Measurements from ENCODE around the gene MYO18A. TPM values are rescaled to one million over a fixed set of nuclear protein-coding genes. Genes with fewer than 3 reads are reported as not detected.

Gene MYO18A
- total and polyA plus RNA-seq, 2 of the 4 experiments (the other 2 are of a cell fraction): 22.4 to 39.1 TPM

DNA sequence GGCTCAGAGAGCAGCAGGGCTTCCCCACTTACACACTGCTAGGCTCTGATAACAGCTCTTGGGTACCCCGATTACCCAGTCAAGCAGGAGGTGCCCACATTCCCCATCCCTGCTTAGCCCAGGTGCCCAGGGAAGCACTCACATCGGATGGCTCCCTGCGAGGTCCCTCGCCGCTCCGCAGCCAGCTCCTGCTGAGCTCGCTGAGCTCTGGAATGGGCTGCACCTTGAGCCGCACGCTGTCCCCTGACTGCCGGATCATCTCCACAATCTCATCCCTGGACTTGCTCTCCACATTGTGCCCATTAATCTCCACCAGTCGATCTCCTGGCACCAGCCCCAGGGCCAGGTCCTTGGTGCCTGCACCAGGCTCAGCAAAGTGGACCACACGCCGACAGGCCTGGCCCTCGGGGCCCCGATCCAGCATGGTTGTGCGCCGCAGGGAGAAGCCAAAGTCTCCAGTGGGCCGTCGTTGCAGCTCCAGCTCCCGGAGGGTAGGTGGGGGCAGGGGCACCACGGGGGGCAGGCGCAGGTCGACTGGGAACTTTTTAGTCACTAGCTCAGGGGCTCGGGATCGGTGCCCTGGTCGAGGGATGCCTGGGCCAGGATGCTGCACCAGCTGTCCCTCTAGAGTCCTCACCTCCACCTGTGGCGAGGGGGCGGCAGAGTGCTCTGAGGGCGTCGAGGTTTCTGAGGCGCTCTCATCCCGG lies 14.2 kb downstream of the MYO18A start:
- Histone ChIP-seq H3K18ac (ENCODE audit: low read depth, low read length) (no peak overlapping the region), H2AK9ac (replicated peaks; ENCODE audit: low read depth, low read length, poor library complexity) (peak overlapping the region; percentile 34), H2BK120ac (ENCODE audit: low read depth, low read length) (no peak overlapping the region), H2BK5ac (ENCODE audit: low read depth, low read length, poor library complexity, severe bottlenecking) (no peak overlapping the region), H3K23ac (ENCODE audit: low read depth, low read length) (no peak overlapping the region), H2BK15ac (ENCODE audit: low read depth, low read length) (no peak overlapping the region), H3K36me3 (ENCODE audit: control insufficient read depth, insufficient read depth, low read length) (peaks cover 16% of the 10 kb centered on the region), H3K56ac (ENCODE audit: extremely low read depth, insufficient read depth, low read length) (no peak overlapping the region), H4K91ac (ENCODE audit: insufficient read depth, low read depth, low read length) (no peak overlapping the region), H3K4me2 (ENCODE audit: low read depth, low read length) (no peak overlapping the region), H4K20me1 (ENCODE audit: insufficient read depth, low read length) (peaks cover 9% of the 10 kb centered on the region; the same call in 1 of the 2 replicates), H3K9ac (ENCODE audit: low read depth, low read length) (no peak overlapping the region), H3K27ac (ENCODE audit: insufficient read depth, low read length) (no peak overlapping the region), H3K14ac (replicated peaks; ENCODE audit: low read depth, low read length) (no peak overlapping the region), H3K79me1 (ENCODE audit: low read depth in 1 of 2, low read length in 2 of 2) (peaks cover 16 to 80% of the 10 kb centered on the region in 2 experiments), H4K5ac (ENCODE audit: low read depth, low read length) (no peak overlapping the region), H4K8ac (ENCODE audit: low read depth in 2 of 2, low read length in 2 of 2) (no peak overlapping the region), H3K9me1 (ENCODE audit: insufficient read depth, low read length) (peaks cover 28% of the 10 kb centered on the region), H3K4me1 (ENCODE audit: control insufficient read depth, insufficient read depth, low read length) (peaks cover 15% of the 10 kb centered on the region), H3K27me3 (ENCODE audit: control insufficient read depth, insufficient read depth, low read length) (no peaks in the 10 kb centered on the region), H2AFZ (replicated peaks; ENCODE audit: low read length, poor library complexity) (no peak overlapping the region), H3K4ac (ENCODE audit: low read depth, low read length) (no peak overlapping the region), H3K4me3 (ENCODE audit: insufficient read depth, low read depth, low read length) (no peak overlapping the region), H2AK5ac (ENCODE audit: low read depth, low read length) (no peak overlapping the region), H2BK20ac (ENCODE audit: low read depth, low read length) (no peak overlapping the region), H3K9me3 (ENCODE audit: control insufficient read depth, insufficient read depth, low read length) (no peaks in the 10 kb centered on the region)
- in situ Hi-C loops (cut with MboI; ENCODE audit: low sequenced_read_pairs) (no loop called here), intact Hi-C loops (cut with micrococcal nuclease) (no loop called here), dilution Hi-C loops (cut with HindIII; ENCODE audit: low sequenced_read_pairs, unreplicated experiment) (no loop called here)
- ChIA-PET POLR2A (ENCODE audit: unreplicated experiment) (no interaction called here), CTCF (no interaction called here)
- ATAC-seq (ENCODE audit: low read depth) (no peak), DNase-seq (no peak)
- no TSS peak for BruUV-seq (replicated peaks)
- WGBS, 2 experiments (ENCODE audit: extremely low coverage in 2 of 2, insufficient read length in 1 of 2): 90% methylated on average over 18 of the region's 32 CpGs; no CpG with 5 or more reads in 1 of the 2 experiments
- TF ChIP-seq, protein P1, sequence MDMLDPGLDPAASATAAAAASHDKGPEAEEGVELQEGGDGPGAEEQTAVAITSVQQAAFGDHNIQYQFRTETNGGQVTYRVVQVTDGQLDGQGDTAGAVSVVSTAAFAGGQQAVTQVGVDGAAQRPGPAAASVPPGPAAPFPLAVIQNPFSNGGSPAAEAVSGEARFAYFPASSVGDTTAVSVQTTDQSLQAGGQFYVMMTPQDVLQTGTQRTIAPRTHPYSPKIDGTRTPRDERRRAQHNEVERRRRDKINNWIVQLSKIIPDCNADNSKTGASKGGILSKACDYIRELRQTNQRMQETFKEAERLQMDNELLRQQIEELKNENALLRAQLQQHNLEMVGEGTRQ (IDR thresholded peaks at IDR 0.05; ENCODE audit: low read depth, low read length): no peak
- no peak for TF ChIP-seq RFX5 (IDR thresholded peaks at IDR 0.05; ENCODE audit: low read depth, low read length)
- TF ChIP-seq BHLHE40 (IDR thresholded peaks at IDR 0.05; ENCODE audit: low read depth, low read length): no peak

Data from IMR-90 (cell line).